ENCODE results near the gene PLPPR5. TPM values are rescaled to one million over a fixed set of nuclear protein-coding genes. Genes with fewer than 3 reads are reported as not detected.
"Not testable (repeated sequence)": the region's sequence is repeated elsewhere in the genome, so short reads cannot be mapped to it uniquely, and the experiment has no call there.

PLPPR5 gene, protein sequence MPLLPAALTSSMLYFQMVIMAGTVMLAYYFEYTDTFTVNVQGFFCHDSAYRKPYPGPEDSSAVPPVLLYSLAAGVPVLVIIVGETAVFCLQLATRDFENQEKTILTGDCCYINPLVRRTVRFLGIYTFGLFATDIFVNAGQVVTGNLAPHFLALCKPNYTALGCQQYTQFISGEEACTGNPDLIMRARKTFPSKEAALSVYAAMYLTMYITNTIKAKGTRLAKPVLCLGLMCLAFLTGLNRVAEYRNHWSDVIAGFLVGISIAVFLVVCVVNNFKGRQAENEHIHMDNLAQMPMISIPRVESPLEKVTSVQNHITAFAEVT
- not detected for polyA plus RNA-seq (2013, experiment 1 of 2)
- polyA plus RNA-seq (2013, experiment 2 of 2), result not detected

DNA sequence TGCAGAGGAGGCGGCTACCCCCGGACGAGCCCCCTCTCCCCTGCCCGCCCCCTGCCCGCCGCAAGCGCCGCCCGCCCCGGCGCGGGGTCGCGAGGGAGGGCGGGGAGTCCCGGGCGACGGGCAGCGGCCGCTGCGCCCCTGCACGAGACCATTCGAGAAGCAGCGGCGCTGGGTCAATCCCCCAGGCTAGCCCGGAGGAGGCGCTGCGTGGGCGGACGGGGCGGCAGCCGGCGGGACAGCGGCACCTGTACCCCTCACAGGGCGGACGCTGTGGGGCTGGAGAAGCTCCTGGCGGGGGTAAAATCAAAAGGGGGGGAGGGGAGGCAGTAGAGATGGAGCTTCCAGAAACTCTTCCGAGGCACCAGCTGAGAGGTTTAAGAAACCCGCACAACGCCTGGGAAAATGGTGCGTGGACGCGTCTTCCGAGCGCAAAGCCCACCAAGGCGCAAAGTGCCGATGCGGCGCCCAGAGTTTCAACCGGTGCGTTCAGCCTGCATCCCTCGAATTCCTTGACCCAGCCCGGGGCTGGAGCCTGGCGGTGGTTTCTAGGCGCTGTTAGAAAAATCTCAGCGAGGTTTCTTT, at the start of gene PLPPR5:
TSS of gene PLPPR5 (minus strand) at position 1 of the 582 bp plus-strand sequence. CDS start 190 bp downstream, outside the sequence.
- Histone ChIP-seq H4K8ac (ENCODE audit: low read length) (peak within 1 kb of the TSS; percentile 75), H3K27me3 (ENCODE audit: control insufficient read depth in 1 of 2, insufficient read depth in 1 of 2, low read length in 2 of 2) (peaks cover 12 to 47% of the 10 kb centered on the region in 2 experiments), H3K79me1 (replicated peaks; ENCODE audit: low read length, poor library complexity, severe bottlenecking) (no peaks in the 10 kb centered on the region), H3K23ac (ENCODE audit: low read length in 2 of 2) (peak within 1 kb of the TSS in 1 of 2 experiments; percentile 96), H3K9ac (ENCODE audit: low read length) (no peak within 1 kb of the TSS), H3K14ac (ENCODE audit: low read length in 2 of 2) (no peak within 1 kb of the TSS), H2AK5ac (ENCODE audit: low read length, severe bottlenecking) (no peak within 1 kb of the TSS), H2BK120ac (ENCODE audit: low read depth, low read length) (no peak within 1 kb of the TSS), H3K4ac (ENCODE audit: low read depth in 1 of 2, low read length in 2 of 2) (no peak within 1 kb of the TSS), H4K91ac (ENCODE audit: low read length) (no peak within 1 kb of the TSS), H3K9me3 (ENCODE audit: control insufficient read depth, low read length) (no peaks in the 10 kb centered on the region), H3K4me1 (ENCODE audit: control insufficient read depth, insufficient read depth, low read depth, low read length) (peaks cover 12% of the 10 kb centered on the region), H3K36me3 (ENCODE audit: control insufficient read depth in 1 of 2, insufficient read depth in 2 of 2, low read depth in 1 of 2, low read length in 2 of 2) (no peaks in the 10 kb centered on the region), H2AFZ (ENCODE audit: low read depth, low read length) (peak within 1 kb of the TSS; percentile 81), H3K4me2 (ENCODE audit: low read length, poor library complexity, severe bottlenecking) (peak within 1 kb of the TSS; percentile 53), H2BK12ac (ENCODE audit: low read length in 2 of 2) (peak within 1 kb of the TSS in 1 of 2 experiments; percentile 24), H3K4me3 (ENCODE audit: insufficient read depth in 1 of 2, low read depth in 1 of 2, low read length in 2 of 2) (peak within 1 kb of the TSS; percentile 54 to 72), H2BK5ac (ENCODE audit: low read depth, low read length, poor library complexity, severe bottlenecking) (no peak within 1 kb of the TSS), H3K27ac (ENCODE audit: low read length, poor library complexity, severe bottlenecking) (no peak within 1 kb of the TSS), H3K18ac (ENCODE audit: low read depth in 1 of 2, low read length in 2 of 2) (no peak within 1 kb of the TSS), H2BK15ac (ENCODE audit: low read depth, poor library complexity, severe bottlenecking) (no peak within 1 kb of the TSS)
- 2% methylated on average over 38 of the region's 56 CpGs for WGBS
- DNase-seq, result peak; percentile 15

DNA sequence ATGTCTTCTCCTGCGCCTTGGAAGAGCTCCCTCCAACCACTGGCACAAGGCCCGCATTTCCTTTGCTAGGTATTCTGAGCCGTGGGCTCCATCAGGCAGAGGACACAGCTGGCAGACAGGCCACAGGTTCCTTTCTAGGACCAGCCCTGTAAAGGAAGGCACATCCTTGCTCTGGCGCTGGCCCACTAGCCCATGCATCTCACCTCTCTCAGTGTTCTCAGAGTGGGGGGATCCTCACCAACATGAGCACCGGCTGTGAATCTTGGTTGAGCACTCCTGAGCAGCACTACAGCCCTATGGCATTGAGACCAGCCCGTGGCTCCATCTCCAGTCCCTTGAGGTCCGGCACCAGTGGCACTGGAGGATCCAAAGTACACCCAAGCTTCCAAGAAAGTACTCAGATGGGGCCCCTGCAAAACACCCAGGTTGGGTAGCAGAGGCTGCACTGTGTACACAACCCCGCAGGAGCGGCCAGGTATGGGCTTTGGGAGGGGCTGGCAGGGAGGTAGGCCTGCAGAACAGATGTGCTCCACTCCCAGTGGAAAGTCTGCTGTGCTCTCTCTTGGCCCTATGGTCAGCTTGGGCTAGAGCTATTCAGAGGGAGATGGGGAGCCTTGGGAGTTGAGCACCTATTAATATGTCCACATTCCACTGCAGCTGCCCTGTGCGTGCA, 47.1 kb upstream of the PLPPR5 start:
- no peak overlapping the region for H3K9ac ChIP-seq (ENCODE audit: low read length)
- WGBS, result 95% methylated on average over 10 of the region's 10 CpGs
- no peak for DNase-seq
- no peak overlapping the region for H3K23ac ChIP-seq (ENCODE audit: low read length in 2 of 2)
- H2BK15ac ChIP-seq (ENCODE audit: low read depth, poor library complexity, severe bottlenecking), result no peak overlapping the region
- H3K4me3 ChIP-seq (ENCODE audit: insufficient read depth in 1 of 2, low read depth in 1 of 2, low read length in 2 of 2), result no peak overlapping the region
- H4K8ac ChIP-seq (ENCODE audit: low read length), result no peak overlapping the region
- H3K79me1 ChIP-seq (replicated peaks; ENCODE audit: low read length, poor library complexity, severe bottlenecking), result no peaks in the 10 kb centered on the region
- H3K27me3 ChIP-seq (ENCODE audit: control insufficient read depth in 1 of 2, insufficient read depth in 1 of 2, low read length in 2 of 2), result no peaks in the 10 kb centered on the region
- no peak overlapping the region for H2BK120ac ChIP-seq (ENCODE audit: low read depth, low read length)
- H3K18ac ChIP-seq (ENCODE audit: low read depth in 1 of 2, low read length in 2 of 2), result no peak overlapping the region
- no peak overlapping the region for H3K27ac ChIP-seq (ENCODE audit: low read length, poor library complexity, severe bottlenecking)
- no peaks in the 10 kb centered on the region for H3K4me1 ChIP-seq (ENCODE audit: control insufficient read depth, insufficient read depth, low read depth, low read length)
- H2AK5ac ChIP-seq (ENCODE audit: low read length, severe bottlenecking), result no peak overlapping the region
- no peak overlapping the region for H2AFZ ChIP-seq (ENCODE audit: low read depth, low read length)
- no peak overlapping the region for H4K91ac ChIP-seq (ENCODE audit: low read length)
- no peak overlapping the region for H3K4ac ChIP-seq (ENCODE audit: low read depth in 1 of 2, low read length in 2 of 2)
- H3K36me3 ChIP-seq (ENCODE audit: control insufficient read depth in 1 of 2, insufficient read depth in 2 of 2, low read depth in 1 of 2, low read length in 2 of 2), result no peaks in the 10 kb centered on the region
- H3K9me3 ChIP-seq (ENCODE audit: control insufficient read depth, low read length), result no peaks in the 10 kb centered on the region
- H2BK5ac ChIP-seq (ENCODE audit: low read depth, low read length, poor library complexity, severe bottlenecking), result no peak overlapping the region
- H2BK12ac ChIP-seq (ENCODE audit: low read length in 2 of 2), result no peak overlapping the region
- H3K14ac ChIP-seq (ENCODE audit: low read length in 2 of 2), result no peak overlapping the region
- no peak overlapping the region for H3K4me2 ChIP-seq (ENCODE audit: low read length, poor library complexity, severe bottlenecking)

DNA sequence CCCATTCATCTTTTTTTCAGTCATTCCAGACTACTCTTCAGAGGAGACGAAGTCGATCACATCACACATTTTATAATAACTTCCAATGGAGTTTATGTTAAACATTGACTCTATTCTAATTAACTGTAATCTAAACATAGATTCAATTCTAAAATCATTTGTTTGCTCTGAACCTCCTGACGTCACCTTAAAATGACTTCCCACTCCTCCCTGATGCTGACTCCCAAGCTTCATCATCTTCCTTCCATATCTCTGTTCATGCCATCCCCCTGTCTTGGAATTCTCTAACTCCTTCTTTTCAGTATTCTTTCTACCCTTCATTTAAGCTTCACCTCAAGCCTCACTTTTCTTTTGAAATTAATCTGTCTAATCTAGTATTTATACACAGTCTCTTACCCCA, 45.1 kb upstream of the PLPPR5 start:
- H3K4me1 ChIP-seq (ENCODE audit: control insufficient read depth, insufficient read depth, low read depth, low read length), result no peaks in the 10 kb centered on the region
- WGBS, result 96% methylated on average over 3 of the region's 3 CpGs
- no peak overlapping the region for H4K8ac ChIP-seq (ENCODE audit: low read length)
- no peak overlapping the region for H2BK120ac ChIP-seq (ENCODE audit: low read depth, low read length)
- H3K27ac ChIP-seq (ENCODE audit: low read length, poor library complexity, severe bottlenecking), result no peak overlapping the region
- H3K23ac ChIP-seq (ENCODE audit: low read length in 2 of 2), result no peak overlapping the region
- DNase-seq, result no peak
- no peaks in the 10 kb centered on the region for H3K9me3 ChIP-seq (ENCODE audit: control insufficient read depth, low read length)
- H3K4ac ChIP-seq (ENCODE audit: low read depth in 1 of 2, low read length in 2 of 2), result no peak overlapping the region
- no peak overlapping the region for H3K14ac ChIP-seq (ENCODE audit: low read length in 2 of 2)
- H3K79me1 ChIP-seq (replicated peaks; ENCODE audit: low read length, poor library complexity, severe bottlenecking), result no peaks in the 10 kb centered on the region
- no peak overlapping the region for H3K4me3 ChIP-seq (ENCODE audit: insufficient read depth in 1 of 2, low read depth in 1 of 2, low read length in 2 of 2)
- H2BK15ac ChIP-seq (ENCODE audit: low read depth, poor library complexity, severe bottlenecking), result no peak overlapping the region
- H4K91ac ChIP-seq (ENCODE audit: low read length), result no peak overlapping the region
- no peak overlapping the region for H2AK5ac ChIP-seq (ENCODE audit: low read length, severe bottlenecking)
- H3K4me2 ChIP-seq (ENCODE audit: low read length, poor library complexity, severe bottlenecking), result no peak overlapping the region
- H3K36me3 ChIP-seq (ENCODE audit: control insufficient read depth in 1 of 2, insufficient read depth in 2 of 2, low read depth in 1 of 2, low read length in 2 of 2), result no peaks in the 10 kb centered on the region
- H2BK5ac ChIP-seq (ENCODE audit: low read depth, low read length, poor library complexity, severe bottlenecking), result no peak overlapping the region
- H2BK12ac ChIP-seq (ENCODE audit: low read length in 2 of 2), result no peak overlapping the region
- H3K27me3 ChIP-seq (ENCODE audit: control insufficient read depth in 1 of 2, insufficient read depth in 1 of 2, low read length in 2 of 2), result no peaks in the 10 kb centered on the region
- no peak overlapping the region for H3K9ac ChIP-seq (ENCODE audit: low read length)
- no peak overlapping the region for H2AFZ ChIP-seq (ENCODE audit: low read depth, low read length)
- no peak overlapping the region for H3K18ac ChIP-seq (ENCODE audit: low read depth in 1 of 2, low read length in 2 of 2)

DNA sequence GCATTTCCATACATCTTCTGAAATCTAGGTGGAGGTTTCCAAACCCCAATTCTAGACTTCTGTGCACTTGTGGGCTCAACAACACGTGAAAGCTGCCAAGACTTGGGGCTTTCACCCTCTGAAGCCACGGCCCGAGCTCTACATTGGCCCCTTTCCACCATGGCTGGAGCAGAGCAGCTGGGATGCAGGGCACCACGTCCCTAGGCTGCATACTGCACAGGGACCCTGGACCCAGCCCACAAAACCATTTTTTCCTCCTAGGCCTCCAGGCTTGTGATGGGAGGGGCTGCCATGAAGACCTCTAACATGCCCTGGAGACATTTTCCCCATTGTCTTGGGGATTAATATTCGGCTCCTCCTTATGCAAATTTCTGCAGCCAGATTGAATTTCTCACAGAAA, 32.1 kb upstream of the PLPPR5 start:
- H3K4ac ChIP-seq (ENCODE audit: low read depth in 1 of 2, low read length in 2 of 2); H3K23ac ChIP-seq (ENCODE audit: low read length in 2 of 2); H3K4me1 ChIP-seq (ENCODE audit: control insufficient read depth, insufficient read depth, low read depth, low read length); H3K4me2 ChIP-seq (ENCODE audit: low read length, poor library complexity, severe bottlenecking); H2BK120ac ChIP-seq (ENCODE audit: low read depth, low read length); H2AK5ac ChIP-seq (ENCODE audit: low read length, severe bottlenecking); H2BK15ac ChIP-seq (ENCODE audit: low read depth, poor library complexity, severe bottlenecking); H3K9ac ChIP-seq (ENCODE audit: low read length); H3K27ac ChIP-seq (ENCODE audit: low read length, poor library complexity, severe bottlenecking); H2BK12ac ChIP-seq (ENCODE audit: low read length in 2 of 2); H4K91ac ChIP-seq (ENCODE audit: low read length); H4K8ac ChIP-seq (ENCODE audit: low read length); H3K18ac ChIP-seq (ENCODE audit: low read depth in 1 of 2, low read length in 2 of 2); H3K36me3 ChIP-seq (ENCODE audit: control insufficient read depth in 1 of 2, insufficient read depth in 2 of 2, low read depth in 1 of 2, low read length in 2 of 2); H3K79me1 ChIP-seq (replicated peaks; ENCODE audit: low read length, poor library complexity, severe bottlenecking); H3K14ac ChIP-seq (ENCODE audit: low read length in 2 of 2); H2BK5ac ChIP-seq (ENCODE audit: low read depth, low read length, poor library complexity, severe bottlenecking); H3K27me3 ChIP-seq (ENCODE audit: control insufficient read depth in 1 of 2, insufficient read depth in 1 of 2, low read length in 2 of 2); DNase-seq; H2AFZ ChIP-seq (ENCODE audit: low read depth, low read length); H3K4me3 ChIP-seq (ENCODE audit: insufficient read depth in 1 of 2, low read depth in 1 of 2, low read length in 2 of 2): not testable (repeated sequence)
- 54% methylated on average over 5 of the region's 5 CpGs for whole genome bisulfite sequencing
- peaks cover 32% of the 10 kb centered on the region for H3K9me3 ChIP-seq (ENCODE audit: control insufficient read depth, low read length)

Data from mesenchymal stem cell (in vitro differentiated cells and primary cell).